ENCODE measurements around the gene EPB41L4A.

EPB41L4A gene

DNA sequence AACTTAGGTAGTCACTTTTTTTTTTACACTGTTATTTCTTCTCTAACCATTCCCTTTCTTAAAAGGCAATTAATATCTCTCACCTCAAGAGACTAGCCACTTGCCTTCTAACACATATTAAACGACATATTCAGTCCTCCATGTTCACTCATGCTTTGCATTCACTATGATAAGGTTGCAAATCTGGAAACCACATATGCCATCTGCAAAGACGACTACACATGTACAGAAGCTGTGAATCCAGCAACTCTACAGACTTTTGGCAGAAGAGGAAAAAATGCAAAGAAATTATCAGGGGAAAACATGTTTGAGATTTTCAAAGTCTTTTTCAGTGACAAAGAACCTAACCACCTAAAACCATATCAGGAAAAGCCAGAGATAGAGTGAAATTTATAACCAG is 112.1 kb downstream of the EPB41L4A start:
- Histone ChIP-seq H3K4me3 (ENCODE audit: low read length) (no peak overlapping the region), H3K9me3 (replicated peaks; ENCODE audit: insufficient read depth, low read length) (no peaks in the 10 kb centered on the region), H3K4me2 (ENCODE audit: low read depth, low read length) (no peak overlapping the region), H3K9me2 (replicated peaks; ENCODE audit: insufficient read depth, low read length) (no peaks in the 10 kb centered on the region), H3K27me3 (replicated peaks; ENCODE audit: insufficient read depth, low read length) (no peaks in the 10 kb centered on the region), H3F3A (ENCODE audit: insufficient read depth, low read length) (no peaks in the 10 kb centered on the region), H3K36me3 (replicated peaks; ENCODE audit: insufficient read depth, low read length) (no peaks in the 10 kb centered on the region), H3K4me1 (ENCODE audit: low read length) (no peaks in the 10 kb centered on the region), H3K79me2 (ENCODE audit: low read length) (no peaks in the 10 kb centered on the region), H3K9ac (ENCODE audit: low read length) (no peak overlapping the region), H4K20me1 (ENCODE audit: insufficient read depth, low read length) (no peaks in the 10 kb centered on the region), H3K27ac (ENCODE audit: low read length) (no peak overlapping the region), H2AFZ (ENCODE audit: low read length) (no peak overlapping the region)
- DNase-seq = no peak
- TF ChIP-seq EZH2phosphoT487 (IDR thresholded peaks at IDR 0.05; ENCODE audit: low read length) = no peak
- TF ChIP-seq, protein P1, sequence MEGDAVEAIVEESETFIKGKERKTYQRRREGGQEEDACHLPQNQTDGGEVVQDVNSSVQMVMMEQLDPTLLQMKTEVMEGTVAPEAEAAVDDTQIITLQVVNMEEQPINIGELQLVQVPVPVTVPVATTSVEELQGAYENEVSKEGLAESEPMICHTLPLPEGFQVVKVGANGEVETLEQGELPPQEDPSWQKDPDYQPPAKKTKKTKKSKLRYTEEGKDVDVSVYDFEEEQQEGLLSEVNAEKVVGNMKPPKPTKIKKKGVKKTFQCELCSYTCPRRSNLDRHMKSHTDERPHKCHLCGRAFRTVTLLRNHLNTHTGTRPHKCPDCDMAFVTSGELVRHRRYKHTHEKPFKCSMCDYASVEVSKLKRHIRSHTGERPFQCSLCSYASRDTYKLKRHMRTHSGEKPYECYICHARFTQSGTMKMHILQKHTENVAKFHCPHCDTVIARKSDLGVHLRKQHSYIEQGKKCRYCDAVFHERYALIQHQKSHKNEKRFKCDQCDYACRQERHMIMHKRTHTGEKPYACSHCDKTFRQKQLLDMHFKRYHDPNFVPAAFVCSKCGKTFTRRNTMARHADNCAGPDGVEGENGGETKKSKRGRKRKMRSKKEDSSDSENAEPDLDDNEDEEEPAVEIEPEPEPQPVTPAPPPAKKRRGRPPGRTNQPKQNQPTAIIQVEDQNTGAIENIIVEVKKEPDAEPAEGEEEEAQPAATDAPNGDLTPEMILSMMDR (IDR thresholded peaks at IDR 0.05; ENCODE audit: low read length) = no peak
- TF ChIP-seq EZH2 (optimal IDR thresholded peaks at IDR 0.05; ENCODE audit: low read depth, low read length) = no peak

GRCh38 chr5:112304743-112305142 is 114.3 kb downstream of the EPB41L4A start:
- Histone ChIP-seq H3K27me3 (replicated peaks; ENCODE audit: insufficient read depth, low read length) (no peaks in the 10 kb centered on the region), H3K9ac (ENCODE audit: low read length) (no peak overlapping the region), H3K79me2 (ENCODE audit: low read length) (no peaks in the 10 kb centered on the region), H3K4me1 (ENCODE audit: low read length) (no peaks in the 10 kb centered on the region), H3K4me2 (ENCODE audit: low read depth, low read length) (no peak overlapping the region), H3K27ac (ENCODE audit: low read length) (no peak overlapping the region), H3K4me3 (ENCODE audit: low read length) (no peak overlapping the region), H3F3A (ENCODE audit: insufficient read depth, low read length) (no peaks in the 10 kb centered on the region), H3K9me2 (replicated peaks; ENCODE audit: insufficient read depth, low read length) (no peaks in the 10 kb centered on the region), H4K20me1 (ENCODE audit: insufficient read depth, low read length) (no peaks in the 10 kb centered on the region), H2AFZ (ENCODE audit: low read length) (no peak overlapping the region), H3K9me3 (replicated peaks; ENCODE audit: insufficient read depth, low read length) (no peaks in the 10 kb centered on the region), H3K36me3 (replicated peaks; ENCODE audit: insufficient read depth, low read length) (no peaks in the 10 kb centered on the region)
- TF ChIP-seq, protein P1 (IDR thresholded peaks at IDR 0.05; ENCODE audit: low read length) = no peak
- TF ChIP-seq EZH2 (optimal IDR thresholded peaks at IDR 0.05; ENCODE audit: low read depth, low read length) = no peak
- no peak for TF ChIP-seq EZH2phosphoT487 (IDR thresholded peaks at IDR 0.05; ENCODE audit: low read length)
- no peak for DNase-seq

- Histone ChIP-seq H3K27me3 (replicated peaks; ENCODE audit: insufficient read depth, low read length) (no peaks in the 10 kb centered on the region), H3K4me3 (ENCODE audit: low read length) (no peak overlapping the region)
Measured at GRCh38 chr5:112303685-112304084, 115.4 kb downstream of the EPB41L4A start.

DNA sequence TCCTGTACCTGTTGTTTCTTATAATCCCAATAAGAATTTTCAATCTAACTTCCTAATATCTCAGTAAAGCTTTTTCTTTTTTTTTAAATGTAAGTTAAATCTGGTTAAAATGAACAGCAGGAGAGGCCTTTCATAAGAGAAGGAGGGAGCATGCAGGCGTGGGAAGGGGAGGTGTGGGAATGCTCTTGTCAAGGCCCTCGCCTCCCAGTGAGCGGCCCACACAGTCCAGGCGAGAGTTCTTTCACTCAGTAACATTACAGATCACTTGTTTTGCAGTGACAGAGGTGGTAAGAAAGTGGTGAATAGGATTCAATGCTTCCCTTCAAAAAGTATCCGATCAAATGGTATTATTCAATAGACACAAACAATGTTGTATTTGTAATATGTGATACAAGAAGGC is 125.0 kb downstream of the EPB41L4A start:
- TF ChIP-seq EZH2phosphoT487 (IDR thresholded peaks at IDR 0.05; ENCODE audit: low read length) = no peak
- TF ChIP-seq, protein P1 (IDR thresholded peaks at IDR 0.05; ENCODE audit: low read length) = no peak
- TF ChIP-seq EZH2 (optimal IDR thresholded peaks at IDR 0.05; ENCODE audit: low read depth, low read length) = no peak
- H3K9ac ChIP-seq (ENCODE audit: low read length) = no peak overlapping the region
- no peaks in the 10 kb centered on the region for H4K20me1 ChIP-seq (ENCODE audit: insufficient read depth, low read length)
- H3K4me1 ChIP-seq (ENCODE audit: low read length) = no peaks in the 10 kb centered on the region
- H2AFZ ChIP-seq (ENCODE audit: low read length) = no peak overlapping the region
- H3K9me3 ChIP-seq (replicated peaks; ENCODE audit: insufficient read depth, low read length) = no peaks in the 10 kb centered on the region
- H3F3A ChIP-seq (ENCODE audit: insufficient read depth, low read length) = no peaks in the 10 kb centered on the region
- H3K36me3 ChIP-seq (replicated peaks; ENCODE audit: insufficient read depth, low read length) = no peaks in the 10 kb centered on the region
- no peak overlapping the region for H3K4me2 ChIP-seq (ENCODE audit: low read depth, low read length)
- H3K27me3 ChIP-seq (replicated peaks; ENCODE audit: insufficient read depth, low read length) = no peaks in the 10 kb centered on the region
- no peak overlapping the region for H3K4me3 ChIP-seq (ENCODE audit: low read length)
- no peaks in the 10 kb centered on the region for H3K9me2 ChIP-seq (replicated peaks; ENCODE audit: insufficient read depth, low read length)
- no peak overlapping the region for H3K27ac ChIP-seq (ENCODE audit: low read length)
- DNase-seq = no peak
- H3K79me2 ChIP-seq (ENCODE audit: low read length) = no peaks in the 10 kb centered on the region

More at GRCh38 chr5:112303685-112304084, 115.4 kb downstream of the EPB41L4A start:
- Histone ChIP-seq H2AFZ (ENCODE audit: low read length) (no peak overlapping the region), H3K9ac (ENCODE audit: low read length) (no peak overlapping the region), H3K4me1 (ENCODE audit: low read length) (no peaks in the 10 kb centered on the region), H3K79me2 (ENCODE audit: low read length) (no peaks in the 10 kb centered on the region), H3K9me3 (replicated peaks; ENCODE audit: insufficient read depth, low read length) (no peaks in the 10 kb centered on the region), H3K4me2 (ENCODE audit: low read depth, low read length) (no peak overlapping the region), H3K9me2 (replicated peaks; ENCODE audit: insufficient read depth, low read length) (no peaks in the 10 kb centered on the region), H3K36me3 (replicated peaks; ENCODE audit: insufficient read depth, low read length) (no peaks in the 10 kb centered on the region), H3F3A (ENCODE audit: insufficient read depth, low read length) (no peaks in the 10 kb centered on the region), H4K20me1 (ENCODE audit: insufficient read depth, low read length) (no peaks in the 10 kb centered on the region), H3K27ac (ENCODE audit: low read length) (no peak overlapping the region)
- no peak for TF ChIP-seq EZH2 (optimal IDR thresholded peaks at IDR 0.05; ENCODE audit: low read depth, low read length)
- no peak for DNase-seq
